ENCODE results near the gene ZNF175. TPM values are rescaled to one million over a fixed set of nuclear protein-coding genes. Genes with fewer than 3 reads are reported as not detected.
A peak's percentile ranks its signal among the peaks of the same experiment; 100 is the strongest.

The ZNF175 gene
- total and polyA plus RNA-seq, 9 of the 15 experiments (the other 6 are each of a cell fraction or from before 2014, with no cell fraction given), result 3.7 to 37.9 (median 14.0) TPM

GRCh38 chr19:51549533-51550324, 21.4 kb upstream of the ZNF175 start (continued):
- TF ChIP-seq PHB (CRISPR knock-in tag; IDR thresholded peaks at IDR 0.05), result no peak
- TF ChIP-seq, protein P1, sequence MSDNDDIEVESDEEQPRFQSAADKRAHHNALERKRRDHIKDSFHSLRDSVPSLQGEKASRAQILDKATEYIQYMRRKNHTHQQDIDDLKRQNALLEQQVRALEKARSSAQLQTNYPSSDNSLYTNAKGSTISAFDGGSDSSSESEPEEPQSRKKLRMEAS (CRISPR knock-in tag; IDR thresholded peaks at IDR 0.05), result peak; percentile 71
- no peak for TF ChIP-seq POLR3A (IDR thresholded peaks at IDR 0.05; ENCODE audit: borderline replicate concordance, extremely low read depth, insufficient read depth, insufficient read length)
- peak; percentile 70; the same call in 1 of the 2 replicates for TF ChIP-seq ERF (CRISPR knock-in tag; IDR thresholded peaks at IDR 0.05)
- TF ChIP-seq, protein P2, sequence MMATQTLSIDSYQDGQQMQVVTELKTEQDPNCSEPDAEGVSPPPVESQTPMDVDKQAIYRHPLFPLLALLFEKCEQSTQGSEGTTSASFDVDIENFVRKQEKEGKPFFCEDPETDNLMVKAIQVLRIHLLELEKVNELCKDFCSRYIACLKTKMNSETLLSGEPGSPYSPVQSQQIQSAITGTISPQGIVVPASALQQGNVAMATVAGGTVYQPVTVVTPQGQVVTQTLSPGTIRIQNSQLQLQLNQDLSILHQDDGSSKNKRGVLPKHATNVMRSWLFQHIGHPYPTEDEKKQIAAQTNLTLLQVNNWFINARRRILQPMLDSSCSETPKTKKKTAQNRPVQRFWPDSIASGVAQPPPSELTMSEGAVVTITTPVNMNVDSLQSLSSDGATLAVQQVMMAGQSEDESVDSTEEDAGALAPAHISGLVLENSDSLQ (IDR thresholded peaks at IDR 0.05), result peak; percentile 86
- TF ChIP-seq ZNF121 (CRISPR knock-in tag; conservative IDR thresholded peaks at IDR 0.05), result no peak
- TF ChIP-seq, protein P3, sequence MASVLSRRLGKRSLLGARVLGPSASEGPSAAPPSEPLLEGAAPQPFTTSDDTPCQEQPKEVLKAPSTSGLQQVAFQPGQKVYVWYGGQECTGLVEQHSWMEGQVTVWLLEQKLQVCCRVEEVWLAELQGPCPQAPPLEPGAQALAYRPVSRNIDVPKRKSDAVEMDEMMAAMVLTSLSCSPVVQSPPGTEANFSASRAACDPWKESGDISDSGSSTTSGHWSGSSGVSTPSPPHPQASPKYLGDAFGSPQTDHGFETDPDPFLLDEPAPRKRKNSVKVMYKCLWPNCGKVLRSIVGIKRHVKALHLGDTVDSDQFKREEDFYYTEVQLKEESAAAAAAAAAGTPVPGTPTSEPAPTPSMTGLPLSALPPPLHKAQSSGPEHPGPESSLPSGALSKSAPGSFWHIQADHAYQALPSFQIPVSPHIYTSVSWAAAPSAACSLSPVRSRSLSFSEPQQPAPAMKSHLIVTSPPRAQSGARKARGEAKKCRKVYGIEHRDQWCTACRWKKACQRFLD (CRISPR knock-in tag; IDR thresholded peaks at IDR 0.05), result peak; percentile 68
- no peak for TF ChIP-seq NFE2L1 (tag; IDR thresholded peaks at IDR 0.05; ENCODE audit: borderline replicate concordance, low read depth)
- no peak; the same call in 1 of the 2 replicates for TF ChIP-seq NCOR1 (IDR thresholded peaks at IDR 0.05)
- TF ChIP-seq EP400 (IDR thresholded peaks at IDR 0.05), result peak; percentile 82
- peak; percentile 58; the same call in 1 of the 2 replicates for TF ChIP-seq SUPT5H (IDR thresholded peaks at IDR 0.05)
- TF ChIP-seq, protein P4, sequence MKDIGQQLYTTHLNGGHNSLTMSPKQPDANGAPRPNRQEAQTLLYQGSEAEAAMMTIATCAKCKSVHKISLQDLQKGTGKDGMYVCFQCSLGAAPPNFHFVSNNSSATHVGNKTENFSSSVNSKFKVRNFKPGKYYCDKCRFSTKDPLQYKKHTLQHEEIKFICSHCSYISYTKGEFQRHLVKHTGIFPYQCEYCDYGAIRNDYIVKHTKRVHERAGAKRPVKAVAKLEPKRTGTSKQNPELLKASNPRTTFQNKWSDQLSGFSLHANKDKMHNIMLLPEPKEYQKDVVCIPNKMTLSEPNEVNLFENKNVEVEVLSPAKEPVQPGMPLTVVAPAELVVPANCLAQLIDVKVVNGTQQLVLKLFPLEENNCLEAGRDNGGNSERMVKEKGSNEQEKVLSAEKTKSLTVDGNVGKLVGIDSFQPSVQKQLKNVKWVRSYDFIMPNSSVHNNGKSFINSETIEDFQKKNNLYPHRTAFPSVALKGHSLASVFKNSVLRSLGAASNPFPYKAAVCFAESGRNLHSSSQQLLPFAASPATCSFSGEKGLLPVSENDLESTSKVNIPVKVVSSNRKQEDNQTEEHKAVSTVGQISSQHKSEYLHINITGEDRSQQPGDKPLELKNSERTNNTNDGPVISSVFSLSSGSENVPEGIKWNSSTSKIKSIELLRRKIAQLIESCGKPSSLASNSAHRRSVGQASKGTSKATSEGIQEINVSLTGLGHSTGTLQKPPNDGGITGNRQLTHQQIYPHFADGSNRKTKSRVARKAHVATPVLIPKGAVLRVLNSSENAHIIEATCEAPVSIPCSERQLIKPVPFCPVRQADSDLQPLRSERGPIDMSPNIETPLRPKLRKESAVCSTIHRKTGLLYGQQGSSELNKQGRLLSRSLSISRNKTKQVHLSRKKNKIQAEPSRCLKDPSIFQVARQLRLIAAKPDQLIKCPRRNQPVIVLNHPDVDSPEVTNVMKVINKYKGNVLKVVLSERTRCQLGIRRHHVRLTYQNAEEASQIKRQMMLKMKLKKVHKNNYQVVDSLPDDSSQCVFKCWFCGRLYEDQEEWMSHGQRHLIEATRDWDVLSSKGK (CRISPR knock-in tag; IDR thresholded peaks at IDR 0.05), result 0 out of 2 replicates have a peak, but pooled peaks have one; percentile 19
- 0 out of 2 replicates have a peak, but pooled peaks have one; percentile 4 for TF ChIP-seq OTX1 (CRISPR knock-in tag; IDR thresholded peaks at IDR 0.05)
- TF ChIP-seq ZNF592 (IDR thresholded peaks at IDR 0.05), result peak; percentile 97

Measured in K562 (cell line).